Measurements from ENCODE around the gene C2orf78. TPM values are rescaled to one million over a fixed set of nuclear protein-coding genes. Genes with fewer than 3 reads are reported as not detected.

Gene C2orf78
- total RNA-seq, 2 experiments from 2014 or later: not detected

DNA sequence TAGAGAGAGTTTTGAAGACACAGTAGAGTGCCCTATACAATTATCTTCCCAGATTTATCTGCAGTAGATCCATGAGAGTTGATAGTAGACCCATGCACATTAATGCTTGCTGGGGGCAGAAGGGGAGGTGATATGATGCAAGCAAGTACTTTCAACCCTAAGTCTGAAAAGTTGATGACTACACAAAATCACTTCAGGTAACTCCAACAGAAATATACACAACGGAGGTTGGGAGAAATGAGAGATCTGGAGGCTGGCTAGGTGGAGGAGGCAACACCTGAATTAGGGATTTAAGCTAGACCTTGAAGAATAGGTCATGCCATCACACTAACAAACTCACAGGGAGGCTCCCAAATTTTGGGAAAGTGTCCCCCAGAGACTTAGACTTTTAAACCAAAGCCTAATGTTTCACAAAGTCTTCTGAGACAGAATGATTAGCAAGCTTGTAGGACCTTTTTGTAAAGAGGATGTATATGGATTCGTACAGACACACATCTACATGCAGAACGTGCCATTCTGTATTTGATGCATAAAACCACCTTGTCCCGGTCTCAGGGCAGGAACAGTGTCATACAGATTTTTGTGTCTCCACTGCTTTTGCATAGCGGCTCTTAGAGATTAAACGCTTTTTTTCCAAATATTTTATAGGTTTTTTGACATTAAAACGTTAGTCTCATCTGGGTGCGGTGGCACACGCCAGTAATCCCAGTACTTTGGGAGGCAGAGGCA, 43.8 kb downstream of the C2orf78 start:
- no peak for DNase-seq
- CTCF ChIA-PET: interaction anchor here (0.5 to 3.5 kb wide), 39 partner anchors 12 to 507 kb away, joined by 3 to 32 read pairs (median 4); partner anchors contain the start of genes BOLA3 and MOB1A
- Mint-ChIP-seq H3K27me3 (ENCODE audit: low read depth) (no peaks in the 10 kb centered on the region), H3K27ac (peak overlapping the region; percentile 94), H3K4me3 (peak overlapping the region; percentile 94), H3K9me3 (no peaks in the 10 kb centered on the region), H3K4me1 (ENCODE audit: low read depth) (peaks cover 49% of the 10 kb centered on the region), H3K36me3 (ENCODE audit: low read depth) (peaks cover 13% of the 10 kb centered on the region)
- intact Hi-C loops (cut with micrococcal nuclease): loop anchor here (1.0 to 10.0 kb wide), 9 partner anchors 48 to 707 kb away; partner anchors contain the start of genes DUSP11, MTHFD2, TPRKB and WBP1

DNA sequence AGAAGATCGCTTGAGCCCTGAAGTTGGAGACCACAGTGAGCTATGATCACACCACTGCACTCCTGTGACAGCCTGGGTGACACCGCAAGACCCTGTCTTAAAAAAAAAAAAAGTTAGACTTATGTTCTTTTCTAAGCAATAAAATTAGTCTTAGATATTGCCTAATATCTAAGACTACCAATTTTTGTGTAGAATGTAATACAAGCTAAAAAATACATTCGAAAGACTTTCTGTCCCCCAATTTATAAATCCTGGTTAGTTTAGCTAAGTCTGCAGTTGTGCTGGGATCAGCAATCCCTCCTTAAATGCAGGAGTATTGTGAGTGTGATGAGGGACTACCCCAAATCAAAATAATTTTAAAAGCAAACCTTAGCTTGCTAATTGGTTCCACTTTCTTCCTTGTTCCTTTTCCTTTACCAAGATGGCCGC, 44.4 kb downstream of the C2orf78 start:
- H3K4me1 Mint-ChIP-seq (ENCODE audit: low read depth): peaks cover 44% of the 10 kb centered on the region
- no peaks in the 10 kb centered on the region for H3K27me3 Mint-ChIP-seq (ENCODE audit: low read depth)

GRCh38 chr2:73828818-73829570, 45.0 kb downstream of the C2orf78 start, which contains the start of gene STAMBP:
Gene STAMBP (plus strand): TSS chr2:73828961. CDS start chr2:73830857, 1,896 bp downstream.
- no peaks in the 10 kb centered on the region for H3K27me3 Mint-ChIP-seq (ENCODE audit: low read depth)
- CTCF ChIA-PET: interaction anchor here (0.5 to 3.5 kb wide), 17 partner anchors 11 to 506 kb away, joined by 3 to 32 read pairs (median 5); partner anchors contain the start of genes BOLA3 and MOB1A
- intact Hi-C loops (cut with micrococcal nuclease): loop anchor here (1.0 to 10.0 kb wide), 8 partner anchors 49 to 706 kb away; partner anchors contain the start of genes DUSP11, MTHFD2, TPRKB and WBP1
- peak within 1 kb of the TSS; percentile 94 for H3K4me3 Mint-ChIP-seq
- H3K9me3 Mint-ChIP-seq: no peaks in the 10 kb centered on the region
- DNase-seq: peak; percentile 96
- H3K27ac Mint-ChIP-seq: peak within 1 kb of the TSS; percentile 94
- H3K36me3 Mint-ChIP-seq (ENCODE audit: low read depth): peaks cover 17% of the 10 kb centered on the region
- H3K4me1 Mint-ChIP-seq (ENCODE audit: low read depth): peaks cover 43% of the 10 kb centered on the region

More for the DNA sequence above, 44.4 kb downstream of the C2orf78 start:
- Mint-ChIP-seq H3K36me3 (ENCODE audit: low read depth) (peaks cover 14% of the 10 kb centered on the region), H3K27ac (peak overlapping the region; percentile 94), H3K9me3 (no peaks in the 10 kb centered on the region), H3K4me3 (peak overlapping the region; percentile 94)
- CTCF ChIA-PET: interaction anchor here (0.5 to 3.5 kb wide), 21 partner anchors 12 to 507 kb away, joined by 3 to 32 read pairs (median 4); partner anchors contain the start of genes BOLA3 and MOB1A
- intact Hi-C loops (cut with micrococcal nuclease): loop anchor here (1.0 to 10.0 kb wide), 8 partner anchors 48 to 706 kb away; partner anchors contain the start of genes DUSP11, MTHFD2, TPRKB and WBP1
- DNase-seq: no peak

DNA sequence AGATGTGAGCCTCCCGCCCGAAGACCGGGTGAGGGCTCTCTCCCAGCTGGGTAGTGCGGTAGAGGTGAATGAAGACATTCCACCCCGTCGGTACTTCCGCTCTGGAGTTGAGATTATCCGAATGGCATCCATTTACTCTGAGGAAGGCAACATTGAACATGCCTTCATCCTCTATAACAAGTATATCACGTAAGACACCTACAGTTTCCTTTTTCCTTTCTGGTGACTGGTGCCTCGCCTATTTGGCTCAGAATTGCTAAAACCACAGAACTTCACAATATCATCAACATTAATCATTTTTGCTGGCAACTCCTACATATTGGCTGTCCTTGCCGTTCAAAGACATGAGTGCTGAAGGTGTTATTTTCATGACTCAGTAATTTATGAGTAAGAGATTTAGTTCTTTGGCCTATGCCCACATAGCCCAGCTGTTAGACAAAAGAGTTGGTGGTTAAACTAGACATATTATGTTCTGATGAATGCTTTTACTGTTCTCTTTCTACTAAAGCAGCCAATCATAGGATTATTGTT, 47.0 kb downstream of the C2orf78 start:
- H3K9me3 Mint-ChIP-seq: no peaks in the 10 kb centered on the region
- H3K27me3 Mint-ChIP-seq (ENCODE audit: low read depth): no peaks in the 10 kb centered on the region
- intact Hi-C loops (cut with micrococcal nuclease): loop anchor here (1.0 to 2.0 kb wide), 6 partner anchors 9 to 108 kb away; partner anchors contain the start of gene DGUOK
- H3K27ac Mint-ChIP-seq: peak overlapping the region; percentile 94
- peak overlapping the region; percentile 94 for H3K4me3 Mint-ChIP-seq
- CTCF ChIA-PET: interaction anchor here (0.6 kb wide), 2 partner anchors 24 to 50 kb away, joined by 3 read pairs; no protein-coding TSS in a partner anchor
- H3K36me3 Mint-ChIP-seq (ENCODE audit: low read depth): peaks cover 28% of the 10 kb centered on the region
- peak; percentile 57 for DNase-seq
- peaks cover 46% of the 10 kb centered on the region for H3K4me1 Mint-ChIP-seq (ENCODE audit: low read depth)

DNA sequence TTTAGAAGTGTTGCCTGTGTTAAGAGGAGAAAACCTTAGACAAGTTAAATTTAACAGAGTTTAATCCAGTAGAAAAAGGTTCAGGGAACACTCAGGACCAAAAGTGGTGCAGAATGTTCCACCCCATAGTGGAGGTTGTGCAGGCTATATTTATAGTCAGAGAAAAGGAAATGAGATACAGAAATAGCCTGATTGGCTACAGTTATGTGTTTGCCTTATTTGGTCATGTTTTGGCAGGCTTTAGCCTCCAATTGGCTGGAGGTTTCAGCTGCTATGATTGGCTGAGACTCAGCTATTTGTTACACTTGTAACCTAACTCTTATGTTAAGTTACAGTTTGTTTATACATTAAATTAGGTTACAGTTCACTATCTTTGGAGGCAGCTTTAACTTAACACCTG, 48.9 kb downstream of the C2orf78 start:
- no peaks in the 10 kb centered on the region for H3K27me3 Mint-ChIP-seq (ENCODE audit: low read depth)
- H3K4me1 Mint-ChIP-seq (ENCODE audit: low read depth): peaks cover 46% of the 10 kb centered on the region
- no peak for DNase-seq
- no peak overlapping the region for H3K4me3 Mint-ChIP-seq
- CTCF ChIA-PET: interaction anchor here (0.9 kb wide), 1 partner anchor 9 kb away, joined by 3 read pairs; no protein-coding TSS in a partner anchor
- peaks cover 34% of the 10 kb centered on the region for H3K36me3 Mint-ChIP-seq (ENCODE audit: low read depth)
- intact Hi-C loops (cut with micrococcal nuclease): no loop called here
- peak overlapping the region; percentile 2 for H3K27ac Mint-ChIP-seq
- H3K9me3 Mint-ChIP-seq: no peaks in the 10 kb centered on the region

GRCh38 chr2:73836141-73836943, 52.4 kb downstream of the C2orf78 start:
- Mint-ChIP-seq H3K36me3 (ENCODE audit: low read depth) (peaks cover 38% of the 10 kb centered on the region), H3K9me3 (no peaks in the 10 kb centered on the region), H3K4me1 (ENCODE audit: low read depth) (peaks cover 31% of the 10 kb centered on the region), H3K27me3 (ENCODE audit: low read depth) (no peaks in the 10 kb centered on the region), H3K27ac (no peak overlapping the region), H3K4me3 (no peak overlapping the region)
- CTCF ChIA-PET: no interaction called here
- no peak for DNase-seq
- intact Hi-C loops (cut with micrococcal nuclease): no loop called here

DNA sequence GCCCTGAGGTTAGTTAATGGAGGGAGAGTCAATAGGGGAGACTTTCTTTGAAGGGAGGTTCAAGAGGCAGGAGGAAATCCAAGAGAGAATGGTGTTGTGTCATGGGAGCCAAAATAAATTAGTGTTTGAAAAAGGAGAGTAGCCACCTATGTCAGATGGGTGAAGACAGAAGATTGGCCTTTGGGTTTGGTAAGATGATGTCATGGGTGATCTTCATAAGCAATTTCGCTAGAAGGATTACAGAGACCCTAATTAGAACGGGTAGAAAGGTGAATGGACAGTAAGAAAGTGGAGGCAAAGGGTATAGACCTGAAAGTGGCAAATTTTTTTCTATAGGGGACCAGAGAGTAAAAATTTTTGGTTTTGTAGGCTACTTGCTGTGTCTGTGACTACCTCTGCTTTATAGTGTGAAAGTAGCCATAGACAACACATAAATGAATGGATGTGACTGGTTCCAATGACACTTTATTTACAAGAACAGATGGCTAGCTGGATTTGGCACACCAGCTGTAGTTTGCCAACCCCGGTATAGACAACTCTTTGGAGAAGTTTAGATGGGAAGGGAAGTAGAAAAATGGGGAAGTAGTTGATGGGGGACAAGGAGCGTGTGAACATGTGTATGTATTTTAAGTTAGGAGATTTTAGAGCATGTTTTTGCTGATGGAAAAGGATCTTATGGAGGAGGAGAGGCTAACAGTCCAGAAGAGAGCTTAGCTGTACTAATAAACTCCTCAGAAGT, 54.0 kb downstream of the C2orf78 start:
- Mint-ChIP-seq H3K9me3 (no peaks in the 10 kb centered on the region), H3K4me3 (no peak overlapping the region), H3K36me3 (ENCODE audit: low read depth) (peaks cover 31% of the 10 kb centered on the region), H3K27me3 (ENCODE audit: low read depth) (no peaks in the 10 kb centered on the region), H3K4me1 (ENCODE audit: low read depth) (peaks cover 24% of the 10 kb centered on the region), H3K27ac (no peak overlapping the region)
- intact Hi-C loops (cut with micrococcal nuclease): no loop called here
- CTCF ChIA-PET: interaction anchor here (0.9 to 2.1 kb wide), 2 partner anchors 12 to 309 kb away, joined by 3 to 6 read pairs; no protein-coding TSS in a partner anchor
- no peak for DNase-seq

- CTCF ChIA-PET: interaction anchor here (0.9 to 2.2 kb wide), 4 partner anchors 11 to 308 kb away, joined by 3 to 9 read pairs (median 7); partner anchors contain the start of gene STAMBP
- Mint-ChIP-seq H3K4me3 (no peak overlapping the region), H3K9me3 (no peaks in the 10 kb centered on the region), H3K27ac (no peak overlapping the region), H3K27me3 (ENCODE audit: low read depth) (no peaks in the 10 kb centered on the region), H3K4me1 (ENCODE audit: low read depth) (peaks cover 24% of the 10 kb centered on the region), H3K36me3 (ENCODE audit: low read depth) (peaks cover 30% of the 10 kb centered on the region)
- no peak for DNase-seq
- intact Hi-C loops (cut with micrococcal nuclease): no loop called here
Observed at GRCh38 chr2:73838889-73839534, 55.0 kb downstream of the C2orf78 start.

DNA sequence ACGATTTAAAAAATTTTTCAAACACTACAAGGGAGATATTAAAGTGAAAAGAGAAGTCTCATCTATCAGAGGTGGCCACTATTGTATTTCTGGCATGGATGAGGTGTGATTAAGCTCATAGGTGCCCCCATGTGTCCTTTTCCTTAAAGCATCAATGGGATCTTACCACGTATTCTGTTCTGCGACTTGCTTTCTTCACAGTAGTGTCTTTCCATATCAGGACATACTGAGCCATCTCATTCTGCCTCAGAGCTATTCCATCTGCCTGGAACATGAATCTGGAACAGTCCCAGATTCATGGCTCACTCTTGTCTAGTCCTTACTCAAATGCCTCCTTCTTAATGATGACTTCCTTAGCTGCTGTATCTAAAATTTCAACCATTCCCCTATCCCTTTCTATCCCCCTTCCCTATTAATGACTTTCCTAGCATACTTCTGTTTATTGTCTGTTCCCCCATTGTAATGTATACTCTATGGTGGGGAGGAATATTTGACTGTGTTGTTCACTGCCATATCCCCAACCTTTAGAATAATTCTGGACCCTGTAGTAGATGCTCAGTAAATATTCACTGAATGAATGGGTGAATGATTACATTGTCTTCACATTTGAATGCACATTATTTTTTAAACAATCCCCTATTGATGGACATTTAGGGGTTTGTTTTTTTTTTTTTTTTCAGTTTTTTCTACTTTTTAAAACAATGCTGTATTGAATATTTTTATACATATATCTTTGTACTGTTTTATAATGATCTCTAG, 55.8 kb downstream of the C2orf78 start:
- no peak for DNase-seq
- H3K4me1 Mint-ChIP-seq (ENCODE audit: low read depth): peaks cover 21% of the 10 kb centered on the region
- H3K27me3 Mint-ChIP-seq (ENCODE audit: low read depth): no peaks in the 10 kb centered on the region
- no peak overlapping the region for H3K4me3 Mint-ChIP-seq
- CTCF ChIA-PET: interaction anchor here (1.5 to 2.2 kb wide), 3 partner anchors 12 to 307 kb away, joined by 6 to 9 read pairs (median 8); partner anchors contain the start of gene STAMBP
- H3K36me3 Mint-ChIP-seq (ENCODE audit: low read depth): peaks cover 32% of the 10 kb centered on the region
- H3K9me3 Mint-ChIP-seq: no peaks in the 10 kb centered on the region
- H3K27ac Mint-ChIP-seq: no peak overlapping the region
- intact Hi-C loops (cut with micrococcal nuclease): no loop called here
